Activated naive CD8-positive, alpha-beta T cell treated with anti-CD3 and anti-CD28 coated beads, Interleukin-2, amount 10 ng/mL, durations not matched to agents 7 days and 5 days (primary cell): Measurements from ENCODE around the gene SGTA. TPM values are rescaled to one million over a fixed set of nuclear protein-coding genes. Genes with fewer than 3 reads are reported as not detected.

Experiments used
- ATAC-seq: fragments of 150-1000 bp; cut with Tn5 transposase; one replicate; pipeline ENCODE4 v1.10.0; 2021; ENCODE audit warnings: low read depth, moderate library complexity
- POLR2A ChIA-PET: fragments of 350-600 bp; sonication (Branson Sonifier 250); formaldehyde crosslinking; loops from one replicate; lab custom pipeline; 2021; ENCODE audit warnings: antibody characterized with exemption; lab: Charles Lee
- DNase-seq: peaks from one replicate; pipeline ENCODE4 v3.0.0; 2021
- H3K27ac Mint-ChIP-seq: one replicate; pipeline ENCODE4 v1.8.0; 2022; ENCODE audit warnings: mild to moderate bottlenecking, mixed read lengths
- H3K27me3 Mint-ChIP-seq: one replicate; pipeline ENCODE4 v1.8.0; 2022; ENCODE audit warnings: mild to moderate bottlenecking, moderate library complexity, mixed read lengths
- H3K36me3 Mint-ChIP-seq: one replicate; pipeline ENCODE4 v1.8.0; 2021; ENCODE audit warnings: mild to moderate bottlenecking, mixed read lengths
- H3K4me1 Mint-ChIP-seq: one replicate; pipeline ENCODE4 v1.8.0; 2021; ENCODE audit warnings: mixed read lengths
- H3K4me3 Mint-ChIP-seq: one replicate; pipeline ENCODE4 v1.8.0; 2022; ENCODE audit warnings: mild to moderate bottlenecking, moderate library complexity, mixed read lengths
- H3K9me3 Mint-ChIP-seq: one replicate; pipeline ENCODE4 v1.8.0; 2021; ENCODE audit warnings: mixed read lengths
- total RNA-seq, 2 experiments: library from RNA; stranded (reverse); gene quantifications; one replicate each; pipeline ENCODE4 v1.2.3, GENCODE V29; 2021

Gene SGTA
- total RNA-seq, 2 experiments from 2014 or later: 39.6 to 42.6 TPM

DNA sequence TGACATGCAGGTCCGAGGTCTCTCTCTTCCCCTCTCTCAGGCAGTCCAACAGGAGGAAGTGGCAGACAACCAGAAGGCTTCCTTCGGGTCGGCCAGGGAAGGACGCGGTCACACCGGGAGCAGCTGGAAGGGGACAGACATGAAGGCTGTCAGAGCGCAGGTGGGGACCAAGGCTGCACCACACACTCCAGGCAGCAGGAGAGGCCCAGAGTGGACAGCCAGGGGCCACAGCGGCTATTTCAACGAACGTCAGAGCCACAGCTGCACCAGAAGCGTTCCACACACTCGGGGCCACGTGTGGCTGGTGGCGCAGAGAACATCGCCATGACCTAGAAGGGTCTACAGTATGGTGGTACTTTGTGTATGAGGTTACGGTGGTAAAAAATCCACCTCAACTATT, 27.3 kb downstream of the SGTA start:
- no peak overlapping the region for H3K4me3 Mint-ChIP-seq
- POLR2A ChIA-PET: no interaction called here
- H3K4me1 Mint-ChIP-seq: peaks cover 2% of the 10 kb centered on the region
- no peaks in the 10 kb centered on the region for H3K9me3 Mint-ChIP-seq
- H3K36me3 Mint-ChIP-seq: peaks cover 8% of the 10 kb centered on the region
- H3K27ac Mint-ChIP-seq: no peak overlapping the region
- ATAC-seq: no peak
- no peak for DNase-seq
- no peaks in the 10 kb centered on the region for H3K27me3 Mint-ChIP-seq

DNA sequence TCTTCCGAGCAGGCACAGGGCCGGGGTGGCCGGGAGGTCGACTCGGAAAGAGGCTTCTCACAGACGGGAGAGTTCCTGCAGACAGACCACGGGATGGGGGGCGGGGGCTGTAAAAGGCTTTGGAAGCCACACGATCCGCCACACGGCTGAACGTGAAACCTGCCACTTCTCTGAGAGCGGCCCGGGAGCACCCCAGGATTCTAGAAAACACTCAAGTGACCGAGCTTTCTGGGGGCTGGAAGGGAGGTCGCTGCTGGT, 27.7 kb downstream of the SGTA start:
- POLR2A ChIA-PET: no interaction called here
- Mint-ChIP-seq H3K36me3 (peaks cover 8% of the 10 kb centered on the region), H3K4me3 (no peak overlapping the region), H3K27me3 (no peaks in the 10 kb centered on the region), H3K27ac (no peak overlapping the region), H3K4me1 (peaks cover 2% of the 10 kb centered on the region), H3K9me3 (no peaks in the 10 kb centered on the region)
- DNase-seq (no peak), ATAC-seq (no peak)

DNA sequence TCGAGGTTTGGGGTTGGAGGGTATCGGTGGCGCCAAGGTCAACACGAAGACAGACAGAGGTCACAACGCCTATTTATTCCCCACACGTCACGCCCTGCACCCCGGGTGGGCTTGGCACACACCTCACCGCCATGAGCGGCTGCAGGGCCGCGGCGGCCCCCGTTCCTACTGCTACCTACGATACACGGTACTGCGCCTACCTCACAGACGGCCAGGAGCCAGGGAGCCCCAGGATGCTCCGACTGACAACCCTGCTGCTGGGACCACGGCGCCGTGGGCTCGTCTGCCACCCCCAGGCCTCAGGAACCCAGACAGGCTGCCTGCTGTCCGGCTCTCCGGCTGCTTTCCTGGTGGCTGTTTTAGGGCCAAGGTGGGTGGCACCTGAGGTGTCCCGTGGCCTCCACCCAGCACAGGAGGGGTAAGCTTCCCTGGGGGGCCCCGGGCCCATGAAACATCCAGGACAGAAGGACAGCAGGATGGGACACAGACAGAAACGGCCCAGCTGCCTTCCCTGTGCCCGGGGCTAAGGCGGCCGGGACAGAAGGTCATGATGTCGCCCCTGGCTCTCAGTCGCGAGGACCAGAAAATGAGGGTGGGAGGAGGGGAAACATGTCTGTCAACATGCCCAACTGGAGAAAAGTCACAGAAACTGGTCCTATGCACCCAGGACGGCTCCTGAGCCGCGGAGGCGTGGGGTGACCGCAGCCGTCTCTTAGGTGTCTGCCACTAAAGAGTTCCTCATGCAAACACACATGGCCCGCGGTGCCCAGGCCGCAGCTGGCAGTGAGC, 28.2 kb downstream of the SGTA start:
- no peak for DNase-seq
- Mint-ChIP-seq H3K27ac (no peak overlapping the region), H3K4me3 (no peak overlapping the region), H3K9me3 (no peaks in the 10 kb centered on the region), H3K27me3 (no peaks in the 10 kb centered on the region), H3K36me3 (peaks cover 7% of the 10 kb centered on the region), H3K4me1 (peaks cover 2% of the 10 kb centered on the region)
- ATAC-seq: no peak
- POLR2A ChIA-PET: no interaction called here

DNA sequence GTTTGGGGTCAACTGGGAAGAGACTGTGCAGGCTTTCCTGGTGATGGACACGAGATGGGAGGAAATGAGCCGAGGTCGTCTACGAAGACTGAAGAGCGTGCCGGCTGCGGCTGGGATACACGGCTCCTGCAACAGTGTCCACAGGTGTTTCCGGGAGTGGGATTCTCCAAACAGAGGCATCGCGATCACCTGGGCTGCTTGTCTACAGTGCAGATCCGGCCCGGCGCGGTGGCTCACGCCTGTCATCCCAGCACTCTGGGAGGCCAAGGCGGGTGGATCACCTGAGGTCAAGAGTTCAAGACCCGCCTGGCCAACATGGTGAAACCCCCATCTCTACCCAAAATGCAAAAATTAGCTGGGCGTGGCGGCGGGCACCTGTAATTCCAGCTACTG, 31.6 kb downstream of the SGTA start:
- Mint-ChIP-seq H3K27ac (no peak overlapping the region), H3K27me3 (no peaks in the 10 kb centered on the region), H3K4me3 (no peak overlapping the region), H3K9me3 (no peaks in the 10 kb centered on the region), H3K4me1 (no peaks in the 10 kb centered on the region), H3K36me3 (no peaks in the 10 kb centered on the region)
- DNase-seq: no peak
- no peak for ATAC-seq
- POLR2A ChIA-PET: interaction anchor here (0.6 kb wide), 1 partner anchor 475 kb away, joined by 3 read pairs; no protein-coding TSS in a partner anchor

GRCh38 chr19:2750808-2751437, 32.1 kb downstream of the SGTA start:
- no peak overlapping the region for H3K27ac Mint-ChIP-seq
- no peak for DNase-seq
- no peaks in the 10 kb centered on the region for H3K27me3 Mint-ChIP-seq
- H3K4me3 Mint-ChIP-seq: no peak overlapping the region
- H3K9me3 Mint-ChIP-seq: no peaks in the 10 kb centered on the region
- POLR2A ChIA-PET: no interaction called here
- no peak for ATAC-seq
- no peaks in the 10 kb centered on the region for H3K36me3 Mint-ChIP-seq
- H3K4me1 Mint-ChIP-seq: no peaks in the 10 kb centered on the region

GRCh38 chr19:2747349-2747748, 35.7 kb downstream of the SGTA start:
- peaks cover 9% of the 10 kb centered on the region for H3K27me3 Mint-ChIP-seq
- H3K27ac Mint-ChIP-seq: no peak overlapping the region
- no peak overlapping the region for H3K4me3 Mint-ChIP-seq
- ATAC-seq: no peak
- H3K36me3 Mint-ChIP-seq: no peaks in the 10 kb centered on the region
- DNase-seq: no peak
- H3K4me1 Mint-ChIP-seq: no peaks in the 10 kb centered on the region
- POLR2A ChIA-PET: no interaction called here
- H3K9me3 Mint-ChIP-seq: no peaks in the 10 kb centered on the region

DNA sequence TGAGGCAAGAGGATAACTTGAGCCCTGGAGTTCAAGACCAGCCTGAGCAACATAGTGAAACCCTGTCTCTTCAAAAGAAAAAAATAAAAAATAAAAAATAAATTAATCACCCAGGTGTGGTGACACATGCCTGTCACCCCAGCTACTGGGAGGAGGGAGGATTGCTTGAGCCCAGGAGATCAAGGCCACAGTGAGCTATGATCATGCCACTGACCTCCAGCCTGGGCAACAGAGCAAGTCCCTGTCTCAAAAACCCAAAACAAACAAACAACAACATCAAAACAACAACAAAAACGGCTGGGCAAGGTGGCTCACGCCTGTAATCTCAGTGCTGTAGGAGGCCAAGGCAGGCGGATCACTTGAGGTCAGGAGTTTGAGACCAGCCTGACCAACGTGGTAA, 39.0 kb downstream of the SGTA start:
- ATAC-seq (no peak), DNase-seq (no peak)
- Mint-ChIP-seq H3K27ac (no peak overlapping the region), H3K27me3 (peaks cover 18% of the 10 kb centered on the region), H3K36me3 (no peaks in the 10 kb centered on the region), H3K4me1 (peaks cover 5% of the 10 kb centered on the region), H3K4me3 (no peak overlapping the region), H3K9me3 (no peaks in the 10 kb centered on the region)
- POLR2A ChIA-PET: no interaction called here

DNA sequence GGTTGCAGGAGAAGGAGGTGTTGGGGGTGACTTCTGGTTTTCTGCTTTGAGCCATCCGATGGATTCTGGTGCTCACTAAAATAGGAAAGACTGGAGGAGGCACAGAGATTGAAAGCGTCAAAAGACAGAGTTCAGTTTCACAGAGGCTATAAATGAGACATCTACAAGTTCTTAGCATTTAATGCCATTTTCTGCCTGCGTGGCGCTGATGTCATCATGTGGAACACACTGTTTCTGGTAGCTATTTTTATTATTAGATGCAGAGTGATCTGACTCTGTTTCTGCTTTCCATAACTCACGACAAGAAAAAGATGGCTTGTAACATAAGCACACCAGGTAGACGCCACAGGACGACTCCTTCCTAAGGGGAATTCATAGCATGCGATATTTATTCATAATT, 40.0 kb downstream of the SGTA start:
- no peak overlapping the region for H3K4me3 Mint-ChIP-seq
- H3K4me1 Mint-ChIP-seq: peaks cover 11% of the 10 kb centered on the region
- peaks cover 5% of the 10 kb centered on the region for H3K36me3 Mint-ChIP-seq
- DNase-seq: no peak
- POLR2A ChIA-PET: no interaction called here
- peaks cover 18% of the 10 kb centered on the region for H3K27me3 Mint-ChIP-seq
- H3K27ac Mint-ChIP-seq: no peak overlapping the region
- no peaks in the 10 kb centered on the region for H3K9me3 Mint-ChIP-seq
- no peak for ATAC-seq

DNA sequence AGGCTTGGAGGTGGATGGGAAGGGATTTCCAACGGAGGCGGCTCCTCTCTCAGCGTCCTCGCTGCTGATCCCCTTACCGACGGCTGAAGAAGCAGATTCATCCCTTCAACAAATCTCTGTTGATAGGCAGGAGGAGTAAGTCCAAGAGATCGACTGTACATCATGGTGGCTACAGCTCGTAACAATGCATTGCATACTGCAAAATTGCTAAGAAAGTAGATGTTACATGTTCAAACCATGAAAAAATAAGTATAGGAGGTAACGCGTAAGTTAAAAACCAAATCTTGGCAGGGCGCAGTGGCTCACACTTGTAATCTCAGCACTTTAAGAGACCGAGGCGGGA, 42.8 kb downstream of the SGTA start:
- DNase-seq (no peak), ATAC-seq (no peak)
- Mint-ChIP-seq H3K36me3 (peaks cover 21% of the 10 kb centered on the region), H3K4me3 (peak overlapping the region; percentile 84), H3K9me3 (no peaks in the 10 kb centered on the region), H3K27ac (no peak overlapping the region), H3K27me3 (peaks cover 14% of the 10 kb centered on the region), H3K4me1 (peaks cover 14% of the 10 kb centered on the region)
- POLR2A ChIA-PET: interaction anchor here (2.1 kb wide), 1 partner anchor 38 kb away, joined by 7 read pairs; the partner anchor contains the start of gene GNG7

- Mint-ChIP-seq H3K4me1 (peaks cover 14% of the 10 kb centered on the region), H3K27me3 (peaks cover 14% of the 10 kb centered on the region), H3K36me3 (peaks cover 23% of the 10 kb centered on the region), H3K9me3 (no peaks in the 10 kb centered on the region), H3K4me3 (peak within 1 kb of the TSS; percentile 84), H3K27ac (peak within 1 kb of the TSS; percentile 58)
- POLR2A ChIA-PET: interaction anchor here (0.6 to 2.1 kb wide), 5 partner anchors 14 to 211 kb away, joined by 3 to 8 read pairs (median 5); partner anchors contain the start of genes GNG7, SGTA and THOP1
- DNase-seq (peak; percentile 95), ATAC-seq (peak; percentile 99)
Observed at GRCh38 chr19:2739602-2740313, 43.3 kb downstream of the SGTA start, which contains the start of gene SLC39A3. TSS of gene SLC39A3 (minus strand) at chr19:2740017. CDS start at chr19:2737257, 2,760 bp downstream.

- DNase-seq (no peak), ATAC-seq (no peak)
- peaks cover 28% of the 10 kb centered on the region for H3K36me3 Mint-ChIP-seq
- no peak overlapping the region for H3K4me3 Mint-ChIP-seq
- no peaks in the 10 kb centered on the region for H3K9me3 Mint-ChIP-seq
- H3K27ac Mint-ChIP-seq: no peak overlapping the region
- POLR2A ChIA-PET: interaction anchor here (1.2 kb wide), 1 partner anchor 214 kb away, joined by 3 read pairs; no protein-coding TSS in a partner anchor
- peaks cover 3% of the 10 kb centered on the region for H3K27me3 Mint-ChIP-seq
- peaks cover 14% of the 10 kb centered on the region for H3K4me1 Mint-ChIP-seq
Observed at GRCh38 chr19:2736550-2737190, 46.4 kb downstream of the SGTA start.

- peaks cover 3% of the 10 kb centered on the region for H3K27me3 Mint-ChIP-seq
- no peak overlapping the region for H3K27ac Mint-ChIP-seq
- H3K36me3 Mint-ChIP-seq: peaks cover 28% of the 10 kb centered on the region
- H3K4me3 Mint-ChIP-seq: no peak overlapping the region
- no peak for DNase-seq
- peaks cover 14% of the 10 kb centered on the region for H3K4me1 Mint-ChIP-seq
- POLR2A ChIA-PET: no interaction called here
- no peaks in the 10 kb centered on the region for H3K9me3 Mint-ChIP-seq
- no peak for ATAC-seq
Observed at GRCh38 chr19:2735374-2735773, 47.7 kb downstream of the SGTA start.

- peaks cover 10% of the 10 kb centered on the region for H3K4me1 Mint-ChIP-seq
- H3K36me3 Mint-ChIP-seq: peaks cover 28% of the 10 kb centered on the region
- no peak overlapping the region for H3K4me3 Mint-ChIP-seq
- H3K9me3 Mint-ChIP-seq: no peaks in the 10 kb centered on the region
- no peaks in the 10 kb centered on the region for H3K27me3 Mint-ChIP-seq
- H3K27ac Mint-ChIP-seq: no peak overlapping the region
- POLR2A ChIA-PET: no interaction called here
- DNase-seq (no peak), ATAC-seq (no peak)
Observed at GRCh38 chr19:2734589-2735288, 48.3 kb downstream of the SGTA start.
